Keratinocyte (primary cell): Measurements from ENCODE around the gene CLEC18A.
"Not testable (repeated sequence)": the region's sequence is repeated elsewhere in the genome, so short reads cannot be mapped to it uniquely, and the experiment has no call there.

Experiments
- CTCF ChIP-seq, 3 experiments: IDR thresholded peaks in 1 of 3; conservative IDR thresholded peaks in 1 of 3; optimal IDR thresholded peaks in 1 of 3; 2 replicates in 2 of 3; 3 replicates in 1 of 3; pipeline versions ENCODE3 to v1.5.1; 2011; ENCODE audit warnings: low read length in 3 of 3, mild to moderate bottlenecking in 3 of 3, moderate library complexity in 2 of 3, control low read depth in 1 of 3, inconsistent platforms in 1 of 3; ENCODE audit not compliant: insufficient read depth in 2 of 3; ENCODE audit errors: extremely low read depth in 1 of 3
- EZH2 ChIP-seq: IDR thresholded peaks from one replicate; pipeline ENCODE4 v1.6.1; 2012; ENCODE audit warnings: inconsistent platforms, mild to moderate bottlenecking, low read length, moderate library complexity

GRCh38 chr16:69951672-69952031 is 518 bp downstream of the CLEC18A start:
- TF ChIP-seq CTCF (optimal IDR thresholded peaks at IDR 0.05 in 1 of 3, IDR thresholded peaks at IDR 0.05 in 1 of 3, conservative IDR thresholded peaks at IDR 0.05 in 1 of 3; ENCODE audit: extremely low read depth in 1 of 3, insufficient read depth in 2 of 3, low read length in 3 of 3); EZH2: not testable (repeated sequence)
